ENCODE measurements around the gene TRABD2A.
"Not testable (repeated sequence)": the region's sequence is repeated elsewhere in the genome, so short reads cannot be mapped to it uniquely, and the experiment has no call there.

Gene TRABD2A

DNA sequence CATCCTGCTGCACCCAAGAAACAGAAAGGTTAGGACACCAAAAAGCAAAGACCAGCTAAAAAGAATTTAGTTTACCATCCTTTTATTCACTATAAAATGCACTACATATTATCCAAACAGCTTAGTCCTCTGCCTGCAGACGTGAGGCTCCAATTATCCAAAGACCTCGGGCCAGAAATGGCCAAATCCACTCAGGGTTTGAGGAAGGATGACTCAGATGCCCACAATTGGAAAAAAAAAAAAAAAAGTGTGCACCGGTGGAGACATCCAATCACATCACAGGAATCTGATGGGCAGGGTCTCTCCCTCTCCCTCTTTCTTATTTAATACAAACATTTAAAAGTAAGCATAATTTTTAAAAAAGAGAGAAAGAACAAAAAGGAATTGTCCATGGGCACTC lies 65.7 kb downstream of the TRABD2A start:
- no peak for DNase-seq

DNA sequence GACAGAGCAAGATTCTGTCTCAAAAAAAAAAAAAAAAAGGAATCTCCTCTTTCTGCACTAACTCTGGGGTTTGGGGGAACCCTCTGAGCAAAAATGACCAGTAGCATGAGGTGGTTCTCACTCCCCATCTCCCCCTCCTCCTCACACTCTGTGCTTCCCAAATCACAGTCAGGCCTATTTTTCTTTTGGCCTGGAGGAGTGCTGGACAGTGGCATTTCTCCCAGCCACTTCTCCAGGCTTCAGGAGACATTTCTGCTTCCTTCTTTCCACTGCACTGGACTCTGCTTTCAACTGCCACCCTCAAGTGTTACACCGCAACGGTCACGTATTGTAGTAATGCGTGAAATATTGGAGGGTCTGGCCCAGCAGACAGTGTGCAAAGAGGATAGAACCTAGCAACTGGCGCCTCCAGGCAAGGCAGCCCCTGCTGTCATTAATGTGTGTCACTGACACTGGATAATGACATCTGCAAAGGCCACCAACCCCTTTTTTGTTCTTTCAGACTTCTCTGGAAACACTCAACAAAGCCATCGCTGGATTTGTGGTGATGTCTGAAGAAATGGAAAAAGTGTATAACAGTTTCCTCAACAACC lies 68.9 kb downstream of the TRABD2A start:
- DNase-seq = no peak

DNA sequence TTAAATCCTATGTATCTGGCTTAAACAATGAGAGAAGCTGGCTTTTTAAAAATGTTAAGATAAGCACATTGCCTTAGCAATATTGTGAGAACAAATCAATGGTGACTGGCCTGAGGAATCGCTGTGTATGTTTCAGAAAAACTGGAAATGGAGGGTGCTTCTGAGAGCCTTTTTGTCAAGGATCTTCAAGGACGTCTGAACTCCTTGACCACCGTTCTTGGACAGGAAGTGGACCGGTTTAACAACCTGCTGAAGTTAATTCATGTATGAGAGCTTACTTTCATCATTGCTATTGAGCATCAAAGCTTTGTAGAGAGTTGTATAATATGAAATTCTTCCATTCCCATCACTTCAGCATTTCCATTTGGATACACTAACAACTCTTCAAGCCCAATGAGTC lies 72.6 kb downstream of the TRABD2A start:
- DNase-seq = no peak

DNA sequence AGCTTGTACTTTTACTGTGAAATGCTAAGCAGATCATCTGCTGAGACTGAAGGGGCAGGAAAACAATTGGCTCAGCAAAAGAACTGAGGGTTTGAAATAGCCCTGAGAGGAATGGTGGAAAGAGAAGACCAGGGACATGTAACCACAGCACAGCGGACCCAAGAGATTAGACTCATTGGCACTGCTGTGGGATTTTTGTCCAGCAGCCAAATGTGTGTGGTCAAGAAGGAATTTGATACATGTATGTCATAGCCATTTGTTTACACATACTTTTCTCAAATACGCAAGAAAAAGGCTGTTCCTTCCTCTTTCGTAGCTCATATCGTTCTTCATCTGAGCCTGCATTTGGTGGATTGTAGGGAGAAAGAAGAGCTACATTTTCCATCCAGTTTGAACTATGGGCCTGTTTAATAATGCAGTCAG lies 73.8 kb downstream of the TRABD2A start:
- DNase-seq = no peak

DNA sequence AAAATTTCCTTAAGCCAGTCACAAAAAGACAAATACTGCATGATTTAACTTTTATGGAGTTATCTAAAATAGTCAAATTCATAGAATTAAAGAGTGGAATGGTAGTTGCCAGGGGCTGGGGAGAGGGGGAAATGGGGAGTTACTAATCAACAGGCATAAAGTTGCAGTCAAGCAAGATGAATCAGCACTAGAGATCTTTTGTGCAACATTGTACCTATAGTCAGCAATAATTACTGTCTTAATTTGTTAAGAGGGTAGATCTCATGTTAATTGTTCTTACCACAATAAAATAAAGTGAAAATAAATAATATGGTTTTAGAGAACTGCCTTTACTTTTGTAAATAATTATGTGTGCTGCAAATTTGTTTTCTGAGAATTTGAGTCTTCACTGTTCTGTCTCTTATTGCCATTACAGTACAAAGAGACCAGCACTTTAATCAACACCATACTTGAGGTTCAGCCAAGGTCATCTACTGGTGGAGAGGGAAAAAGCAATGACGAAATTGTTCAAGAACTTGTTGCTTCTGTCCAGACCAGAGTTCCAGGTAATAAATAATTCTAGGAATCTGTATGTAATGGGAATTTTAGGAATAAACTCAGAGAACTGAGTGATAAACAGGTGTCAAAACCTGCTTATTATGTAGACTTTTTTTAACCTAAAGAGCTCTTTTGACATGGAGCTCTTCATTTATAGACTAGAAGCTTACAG lies 75.5 kb downstream of the TRABD2A start:
- DNase-seq = no peak

DNA sequence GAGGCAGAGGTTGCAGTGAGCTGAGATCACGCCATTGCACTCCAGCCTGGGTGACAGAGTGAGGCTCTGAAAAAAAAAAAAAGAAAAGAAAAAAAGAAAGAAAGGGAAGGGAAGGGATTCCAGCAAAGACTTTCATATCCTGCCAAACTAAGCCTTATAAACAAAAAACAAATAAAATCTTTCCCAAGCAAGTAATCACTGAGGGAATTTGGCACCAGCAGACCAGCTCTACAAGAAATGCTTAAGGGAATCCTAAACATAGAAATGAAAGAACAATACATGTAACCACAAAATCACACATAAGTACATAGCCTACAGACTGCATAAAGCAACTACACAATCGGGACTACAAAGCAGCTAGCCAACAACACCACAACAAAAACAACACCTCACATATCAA lies 79.1 kb downstream of the TRABD2A start:
- DNase-seq = no peak

DNA sequence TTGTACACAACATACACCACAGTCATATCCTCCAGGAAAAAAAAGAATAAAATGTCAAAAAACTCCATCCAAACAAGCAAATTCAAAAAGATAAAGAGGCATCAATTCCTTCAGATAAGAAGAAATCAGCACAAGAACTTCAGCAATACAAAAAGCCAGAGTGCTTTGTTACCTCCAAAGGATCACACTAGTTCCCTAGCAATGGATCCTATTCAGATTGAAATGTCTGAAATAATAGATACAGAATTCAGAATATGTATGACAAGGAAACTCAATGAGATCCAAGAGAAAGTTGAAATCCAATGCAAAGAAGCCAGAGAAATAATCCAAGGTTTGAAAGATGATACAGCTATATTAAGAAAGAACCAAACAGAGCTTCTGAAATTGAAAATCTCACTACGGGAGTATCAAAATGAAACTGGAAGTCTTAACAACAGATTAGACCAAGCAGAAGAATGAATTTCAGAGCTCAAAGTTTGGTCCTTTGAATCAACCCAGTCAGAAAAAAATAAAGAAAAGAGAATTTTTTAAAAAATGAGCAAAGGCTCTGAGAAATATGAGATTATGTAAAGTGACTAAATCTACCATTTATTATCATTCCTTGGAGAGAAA lies 80.6 kb downstream of the TRABD2A start:
- no peak for DNase-seq

DNA sequence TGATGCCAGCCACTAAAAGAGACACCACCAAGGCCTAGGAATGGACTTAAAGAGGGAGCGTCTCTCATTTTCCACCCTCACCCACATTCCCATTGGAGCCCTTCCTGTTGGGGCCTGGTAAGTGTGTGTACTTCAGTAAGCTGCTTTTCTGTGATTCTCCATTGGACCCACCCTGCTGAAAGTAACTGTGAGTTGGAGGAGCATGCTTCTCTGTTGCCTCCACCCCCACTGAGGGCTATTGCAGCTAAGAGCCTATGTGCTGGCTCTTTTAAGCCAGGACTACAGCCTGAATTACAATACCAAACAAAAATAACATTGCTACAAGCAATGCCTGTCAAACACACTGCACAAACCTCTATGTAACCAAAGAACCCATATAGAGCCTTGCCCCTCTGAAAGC lies 81.1 kb downstream of the TRABD2A start:
- DNase-seq = no peak

DNA sequence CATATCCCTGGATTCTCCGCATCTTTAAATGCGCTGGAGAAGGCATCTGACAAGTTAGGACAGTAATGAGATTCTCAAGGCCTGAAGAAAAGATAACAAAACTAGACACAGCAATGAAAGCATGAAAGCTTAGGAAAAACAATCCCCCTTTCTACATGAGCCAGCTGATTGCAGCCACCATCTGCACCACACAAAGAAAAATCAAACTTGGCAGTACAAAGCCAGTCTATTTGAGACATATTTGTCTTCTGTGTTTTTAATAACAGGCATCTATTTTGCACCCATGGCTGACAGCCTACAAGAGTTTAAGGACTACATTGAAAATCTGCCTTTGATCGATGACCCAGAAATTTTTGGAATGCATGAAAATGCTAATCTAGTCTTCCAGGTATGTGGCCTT lies 83.6 kb downstream of the TRABD2A start:
- DNase-seq = no peak

DNA sequence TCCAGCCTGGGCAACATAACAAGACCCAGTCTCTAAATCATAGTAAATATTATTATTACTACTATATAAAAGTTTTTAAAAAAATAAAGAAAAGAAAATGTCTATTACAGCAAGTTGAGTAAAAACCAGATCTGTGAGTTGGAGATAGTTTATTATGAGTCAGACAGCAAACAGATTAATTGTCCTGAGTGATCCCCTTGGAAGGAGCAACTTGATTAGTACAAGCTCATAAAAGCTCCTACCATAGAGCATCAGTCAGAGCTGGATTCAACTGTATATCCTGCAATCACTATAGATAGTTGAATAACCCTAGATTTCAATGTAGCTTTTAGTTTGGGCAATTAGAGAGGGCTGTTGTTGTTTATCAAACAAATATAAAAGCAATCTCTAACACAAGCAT lies 84.1 kb downstream of the TRABD2A start:
- DNase-seq = no peak

DNA sequence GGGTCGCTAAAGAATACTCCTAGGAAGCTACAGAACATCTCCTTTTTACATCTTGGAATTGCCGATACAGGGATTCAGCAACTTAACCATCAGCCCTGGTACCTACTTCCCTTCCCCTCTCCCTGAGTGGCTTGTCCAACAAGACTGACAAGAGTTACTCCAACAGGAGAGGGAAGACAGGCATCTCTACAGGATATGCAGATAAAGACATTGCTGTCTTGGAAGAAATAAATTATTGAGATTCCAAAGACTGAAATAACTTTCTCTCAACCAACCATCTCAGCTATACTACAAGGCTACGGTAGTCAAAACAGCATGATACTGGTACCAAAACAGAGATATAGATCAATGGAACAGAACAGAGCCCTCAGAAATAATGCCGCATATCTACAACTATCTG lies 87.2 kb downstream of the TRABD2A start:
- no peak for DNase-seq

DNA sequence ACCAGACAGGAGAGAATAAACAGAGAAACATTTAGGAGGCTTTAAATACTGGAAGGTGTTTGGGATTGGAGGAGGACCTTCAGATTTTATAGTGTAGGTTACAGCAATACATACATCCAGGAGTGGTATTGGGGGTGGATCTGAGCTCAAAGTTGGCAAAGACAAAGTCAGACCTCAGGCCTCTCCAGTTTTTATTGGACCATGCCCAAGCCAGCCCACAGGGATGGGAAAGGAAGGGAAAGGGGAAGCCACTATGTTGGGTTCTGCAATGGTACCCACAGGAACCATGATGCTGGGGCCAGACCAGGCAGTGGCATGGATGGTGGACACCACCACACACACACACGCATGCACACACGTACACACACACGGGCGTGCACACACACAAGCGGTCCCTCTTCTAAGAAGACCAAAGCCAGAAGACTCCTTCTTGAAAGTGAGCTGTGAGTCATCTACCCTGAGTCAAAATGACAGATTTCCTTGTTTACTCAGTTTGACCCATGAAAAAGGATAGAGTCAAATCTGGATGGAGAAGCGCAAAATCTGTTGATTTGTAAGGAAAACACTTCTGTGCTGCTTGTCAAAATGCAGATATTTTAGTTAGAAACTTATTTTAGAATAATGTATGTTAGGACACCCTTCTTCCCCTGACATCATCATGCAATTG lies 87.9 kb downstream of the TRABD2A start:
- DNase-seq = no peak

DNA sequence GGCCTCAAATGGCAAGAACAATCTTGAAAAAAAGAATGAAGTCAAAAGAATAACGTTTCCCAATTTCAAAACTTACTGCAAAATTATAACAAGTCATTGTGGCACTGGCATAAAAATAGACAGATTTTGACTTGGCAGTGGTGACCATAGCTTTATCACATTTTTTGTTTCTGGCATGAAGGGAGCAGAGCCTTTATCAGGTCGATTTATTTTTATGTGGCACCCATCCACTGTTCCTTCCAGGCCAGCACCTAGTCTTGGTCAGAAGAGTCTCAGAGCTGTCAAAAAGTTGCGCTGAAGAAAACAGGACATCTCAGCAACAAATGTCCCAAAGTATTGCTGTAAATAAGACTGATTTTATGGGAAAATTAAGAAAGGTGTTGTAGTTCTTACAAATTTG lies 92.4 kb downstream of the TRABD2A start:
- no peak for DNase-seq

DNA sequence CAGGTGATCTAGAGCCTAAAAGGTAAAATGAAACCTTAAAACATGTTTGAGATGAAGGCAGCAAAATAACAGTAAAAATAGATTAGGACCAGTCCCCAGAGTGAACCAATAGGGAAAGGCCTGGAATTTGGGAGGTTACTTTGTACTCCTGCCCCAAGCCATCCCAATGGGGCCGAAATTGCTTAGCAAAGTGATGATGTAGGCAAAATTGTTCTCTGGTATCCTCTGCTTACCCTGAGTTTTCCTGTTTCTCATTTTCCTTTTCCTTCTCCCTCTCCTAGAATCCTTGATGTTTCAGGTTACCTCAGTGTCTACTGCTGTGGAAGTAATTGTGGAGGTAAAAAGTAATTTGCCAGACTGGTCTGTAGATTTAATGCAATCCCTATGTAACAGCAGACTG lies 92.9 kb downstream of the TRABD2A start:
- no peak for DNase-seq

DNA sequence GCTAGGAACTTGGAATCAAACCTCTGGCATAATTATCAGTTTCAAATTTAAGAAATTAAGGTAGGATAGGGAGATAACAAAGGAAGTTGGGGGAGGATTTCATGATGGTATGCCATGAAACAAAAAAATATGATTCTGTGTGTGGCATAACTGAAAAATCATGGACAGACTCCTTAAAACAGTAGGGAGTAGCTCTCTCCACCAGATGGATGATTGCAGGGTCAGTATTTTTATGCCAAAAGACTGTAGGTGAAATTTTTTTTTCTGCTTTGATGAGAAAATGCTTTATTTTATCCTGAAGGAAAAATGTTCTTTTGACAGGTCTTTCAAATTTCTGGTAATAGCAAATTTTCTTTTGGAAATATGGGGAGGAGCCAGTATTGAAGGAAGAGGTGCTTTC lies 94.3 kb downstream of the TRABD2A start:
- no peak for DNase-seq

DNA sequence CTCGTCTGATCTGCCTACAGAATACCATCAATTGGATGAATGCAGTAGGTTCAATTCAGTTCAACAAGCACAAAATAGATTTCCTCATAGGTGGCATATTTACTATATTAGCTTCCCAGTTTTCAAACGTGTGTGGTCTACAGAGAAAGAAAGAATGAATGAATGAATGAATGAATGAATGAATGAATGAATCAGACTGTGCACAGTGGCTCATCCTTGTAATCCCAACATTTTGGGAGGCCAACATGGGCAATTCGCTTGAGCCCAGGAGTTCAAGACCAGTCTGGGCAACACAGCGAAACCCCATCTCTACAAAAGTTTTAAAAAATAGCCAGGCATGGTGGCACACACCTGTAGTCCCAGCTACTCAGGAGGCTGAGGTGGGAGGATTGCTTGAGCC lies 94.9 kb downstream of the TRABD2A start:
- no peak for DNase-seq

DNA sequence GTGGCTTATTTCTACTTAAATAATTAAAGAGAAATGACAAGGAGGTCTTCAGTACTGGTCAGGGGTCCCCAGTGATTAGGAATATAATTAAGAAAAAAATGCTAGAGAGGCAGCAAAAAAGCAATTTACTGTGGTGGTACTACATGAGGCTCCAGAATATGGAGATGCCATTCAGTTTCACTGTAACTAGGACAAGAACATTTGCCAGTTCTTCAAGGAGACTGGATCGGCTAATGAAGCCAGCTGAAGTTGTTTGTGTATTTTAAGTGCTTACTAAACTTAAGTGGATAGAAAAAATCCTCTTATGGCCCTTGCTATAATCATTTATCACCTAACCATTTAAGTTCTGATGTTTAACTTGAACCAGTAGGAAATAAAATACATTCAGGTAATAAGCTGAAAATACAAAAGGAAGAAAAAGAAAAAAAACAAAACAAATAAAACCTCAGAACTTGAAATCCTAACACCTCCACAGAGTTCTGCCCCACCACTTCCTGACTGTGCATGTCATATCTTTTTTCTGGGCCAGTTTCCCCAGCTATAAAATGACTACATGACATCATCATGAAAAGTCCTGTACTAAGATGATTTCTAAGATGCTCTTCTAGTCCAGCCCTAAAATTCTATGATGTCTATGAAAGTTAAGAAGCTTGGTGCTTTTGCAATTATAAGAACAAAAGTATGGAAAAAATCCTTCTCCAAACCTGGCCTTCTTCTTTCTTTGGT lies 98.0 kb downstream of the TRABD2A start:
- no peak for DNase-seq

DNA sequence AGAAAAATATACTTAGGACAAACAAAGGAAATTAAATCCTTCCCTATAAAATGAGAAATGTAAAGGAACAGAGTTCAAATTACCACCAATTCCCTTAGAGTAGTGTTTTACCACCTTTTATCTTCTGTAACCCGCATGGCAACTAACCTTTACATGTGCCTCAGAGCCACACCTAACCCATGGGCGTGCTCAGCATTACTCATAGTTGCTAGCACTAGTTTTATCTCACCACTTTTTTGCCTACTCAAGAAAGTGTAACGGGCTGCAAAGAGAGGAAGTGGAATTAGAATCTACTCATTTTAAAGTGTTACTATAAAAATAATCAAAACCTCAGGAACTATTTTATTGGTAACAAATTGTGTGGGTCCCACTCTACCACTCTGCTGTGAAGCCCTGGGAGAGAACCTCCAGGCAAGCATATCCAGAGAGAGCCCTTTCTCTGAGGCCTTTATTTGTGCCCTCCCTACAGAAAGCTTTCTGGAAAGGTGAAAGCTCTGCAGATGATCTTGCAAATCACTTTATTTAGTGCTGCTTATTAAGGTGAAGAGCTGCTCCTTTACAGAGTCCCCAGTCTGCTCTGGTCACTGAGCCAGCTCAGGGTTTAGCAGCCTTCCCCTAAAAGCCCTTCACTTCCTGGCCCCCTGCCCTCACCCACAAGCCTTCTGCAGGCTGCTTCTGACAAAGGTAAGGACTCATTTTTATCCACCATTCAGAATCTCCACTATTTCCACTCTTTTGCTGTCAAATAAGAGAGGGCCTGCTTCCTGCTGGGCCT lies 98.8 kb downstream of the TRABD2A start:
- DNase-seq = no peak

DNA sequence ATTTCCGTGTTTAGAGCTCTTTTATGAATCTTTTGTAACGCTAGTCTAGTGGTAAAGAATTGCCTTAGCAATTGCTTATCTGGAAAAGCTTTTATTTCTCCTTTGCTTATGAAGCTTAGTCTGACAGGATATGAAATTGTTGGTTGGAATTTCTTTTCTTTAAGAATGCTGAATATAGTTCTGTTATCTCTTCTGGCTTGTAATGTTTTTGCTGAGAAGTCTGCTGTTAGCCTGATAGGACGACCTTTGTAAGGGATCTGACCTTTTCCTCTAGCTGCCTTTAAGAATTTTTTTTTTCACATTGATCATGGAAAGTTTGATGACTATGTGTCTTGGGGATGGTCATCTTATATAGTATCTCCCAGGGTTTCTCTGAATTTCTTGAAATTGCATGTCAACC lies 101.1 kb downstream of the TRABD2A start:
- no peak for DNase-seq

DNA sequence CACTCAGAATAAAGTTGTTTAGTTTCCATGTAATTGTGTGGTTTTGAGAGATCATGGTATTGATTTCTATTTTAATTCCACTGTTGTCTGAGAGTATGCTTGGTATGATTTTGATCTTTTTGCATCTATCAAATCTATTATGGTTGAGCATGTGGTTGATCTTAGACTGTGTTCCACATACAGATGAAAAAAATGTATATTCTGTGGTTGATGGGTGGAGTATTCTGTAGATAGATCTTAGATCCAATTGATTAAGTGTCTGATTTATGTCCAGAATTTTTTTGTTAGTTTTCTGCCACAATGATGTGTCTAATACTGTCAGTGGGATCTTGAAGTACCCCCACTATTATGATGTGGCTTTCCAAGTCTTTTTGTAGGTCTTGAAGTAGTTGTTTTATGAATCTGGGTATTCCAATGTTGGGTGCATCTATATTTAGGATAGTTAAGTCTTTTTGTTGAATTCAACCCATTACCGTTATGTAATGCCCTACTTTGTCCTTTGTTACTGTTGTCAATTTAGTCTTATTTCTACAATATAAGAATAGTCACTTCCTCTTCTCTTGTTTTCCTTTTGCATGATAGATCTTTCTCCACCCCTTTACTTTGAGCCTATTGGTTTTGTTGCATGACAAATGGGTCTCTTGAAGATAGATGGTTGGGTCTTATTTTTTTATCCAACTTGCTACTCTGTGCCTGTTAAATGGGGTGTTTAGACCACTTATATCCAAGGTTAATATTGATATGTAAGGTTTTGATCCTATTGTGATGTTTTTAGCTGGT lies 101.8 kb downstream of the TRABD2A start:
- no peak for DNase-seq

DNA sequence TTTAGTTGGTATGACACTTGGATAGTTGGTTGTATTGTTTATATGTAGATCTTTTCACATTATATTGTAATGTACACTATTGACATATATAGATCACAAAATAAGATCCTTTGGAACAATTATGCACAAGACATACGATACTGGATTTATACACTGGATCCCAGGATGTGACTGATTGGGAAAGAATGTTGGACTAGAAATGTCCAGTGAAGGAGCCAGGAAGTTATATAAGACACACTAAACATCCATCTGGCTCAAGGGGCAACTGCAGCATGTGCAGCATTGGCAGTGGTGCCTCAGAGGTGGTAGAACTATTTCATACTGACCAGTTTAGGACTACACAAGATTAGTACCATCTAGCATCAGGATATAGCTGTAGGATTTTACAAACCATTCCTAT lies 104.9 kb downstream of the TRABD2A start:
- DNase-seq = no peak

DNA sequence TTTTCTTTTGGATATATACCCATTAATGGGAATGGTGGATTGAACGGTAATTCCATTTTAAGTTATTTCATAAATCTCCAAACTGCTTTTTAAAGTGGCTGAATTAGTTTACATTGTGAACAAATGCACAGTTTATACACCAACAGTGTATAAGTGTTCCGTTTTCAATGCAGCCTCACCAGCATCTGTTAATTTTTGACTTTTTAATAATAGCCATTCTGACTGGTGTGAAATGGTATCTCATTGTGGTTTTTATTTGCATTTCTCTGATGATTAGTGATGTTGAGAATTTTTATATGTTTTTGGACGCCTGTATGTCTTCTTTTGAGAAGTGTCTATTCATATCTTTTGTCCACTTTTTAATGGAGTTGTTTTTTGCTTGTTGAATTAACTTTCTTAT lies 107.3 kb downstream of the TRABD2A start:
- DNase-seq = not testable (repeated sequence)
